HepG2 (cell line): ENCODE data around the gene EFNA2.

Experiments used
- CREB1 ChIP-seq, 2 experiments: fragments of 450-650 bp in 1 of 2; IDR thresholded peaks; 2 replicates each; pipeline ENCODE4 v1.6.1; 2016 to 2017; ENCODE audit warnings: control low read depth in 1 of 2, mild to moderate bottlenecking in 1 of 2, missing compliant biosample characterization in 1 of 2, missing genetic modification characterization in 1 of 2
- HNRNPUL1 ChIP-seq: fragments of 200-400 bp; formaldehyde crosslinking; IDR thresholded peaks from 2 replicates; pipeline ENCODE4 v1.6.1; 2017; ENCODE audit warnings: low read depth, mild to moderate bottlenecking, low read length, moderate library complexity
- NFIC ChIP-seq: IDR thresholded peaks from 2 replicates; pipeline ENCODE4 v1.6.1; 2012; ENCODE audit warnings: mild to moderate bottlenecking, low read length, inconsistent platforms
- NFYB ChIP-seq: sonication (generic); formaldehyde crosslinking; IDR thresholded peaks from 2 replicates; pipeline ENCODE4 v1.4.0; 2020; ENCODE audit warnings: missing genetic modification reagents
- NONO ChIP-seq, 2 experiments: fragments of 450-650 bp in 1 of 2; sonication (generic) in 1 of 2; formaldehyde crosslinking in 1 of 2; IDR thresholded peaks in 1 of 2; conservative IDR thresholded peaks in 1 of 2; 2 replicates each; pipeline versions ENCODE4 v1.6.1 to v1.8.0; 2017 to 2022; ENCODE audit warnings: mild to moderate bottlenecking in 1 of 2, missing genetic modification reagents in 1 of 2, moderate library complexity in 1 of 2
- POLR2AphosphoS2 ChIP-seq: IDR thresholded peaks from 2 replicates; pipeline ENCODE4 v1.6.1; 2011; ENCODE audit warnings: low read depth, low read length, improper control_type of control experiment
- RFX5 ChIP-seq: IDR thresholded peaks from 2 replicates; pipeline ENCODE4 v1.6.1; 2011; ENCODE audit warnings: low read depth, low read length, improper control_type of control experiment
- SP2 ChIP-seq: sonication (generic); formaldehyde crosslinking; IDR thresholded peaks from 2 replicates; pipeline ENCODE4 v1.5.1; 2020; ENCODE audit warnings: mild to moderate bottlenecking, missing genetic modification reagents
- TARDBP ChIP-seq: sonication (generic); formaldehyde crosslinking; IDR thresholded peaks from 2 replicates; pipeline ENCODE4 v1.8.0; 2022; ENCODE audit warnings: mild to moderate bottlenecking, missing genetic modification reagents
- ZBTB8A ChIP-seq: sonication (generic); formaldehyde crosslinking; IDR thresholded peaks from 2 replicates; pipeline ENCODE4 v1.4.0; 2020; ENCODE audit warnings: mild to moderate bottlenecking, low read depth, missing genetic modification reagents, borderline replicate concordance
- TF ChIP-seq, protein P1 (sequence below): sonication (generic); formaldehyde crosslinking; IDR thresholded peaks from 2 replicates; pipeline ENCODE4 v1.5.0; 2020; ENCODE audit warnings: mild to moderate bottlenecking, missing genetic modification reagents, moderate library complexity
- TF ChIP-seq, protein P2 (sequence below): sonication (generic); formaldehyde crosslinking; IDR thresholded peaks from 2 replicates; pipeline ENCODE4 v1.4.0; 2020; ENCODE audit warnings: mild to moderate bottlenecking, missing genetic modification reagents
- TF ChIP-seq, protein P3 (sequence below): sonication (generic); formaldehyde crosslinking; IDR thresholded peaks from 2 replicates; pipeline ENCODE4 v1.5.0; 2020; ENCODE audit warnings: missing genetic modification reagents

DNA sequence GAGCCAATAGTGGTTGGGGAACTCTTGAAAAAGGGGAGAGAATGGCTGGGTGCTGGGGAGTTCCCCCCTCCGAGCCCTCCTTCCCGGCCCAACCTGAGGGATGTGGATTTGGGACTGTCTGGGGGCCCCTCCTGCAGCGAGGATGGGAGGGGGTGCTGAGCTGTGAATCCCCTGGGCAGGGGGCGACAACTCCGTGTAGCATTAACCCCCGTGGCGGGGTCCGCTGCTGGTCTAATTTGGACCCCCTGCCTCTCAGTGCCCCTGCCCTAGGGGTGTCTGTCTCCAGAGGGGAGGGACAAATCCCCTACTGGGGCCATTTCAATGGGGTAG lies 27.5 kb upstream of the EFNA2 start:
- TF ChIP-seq, protein P1, sequence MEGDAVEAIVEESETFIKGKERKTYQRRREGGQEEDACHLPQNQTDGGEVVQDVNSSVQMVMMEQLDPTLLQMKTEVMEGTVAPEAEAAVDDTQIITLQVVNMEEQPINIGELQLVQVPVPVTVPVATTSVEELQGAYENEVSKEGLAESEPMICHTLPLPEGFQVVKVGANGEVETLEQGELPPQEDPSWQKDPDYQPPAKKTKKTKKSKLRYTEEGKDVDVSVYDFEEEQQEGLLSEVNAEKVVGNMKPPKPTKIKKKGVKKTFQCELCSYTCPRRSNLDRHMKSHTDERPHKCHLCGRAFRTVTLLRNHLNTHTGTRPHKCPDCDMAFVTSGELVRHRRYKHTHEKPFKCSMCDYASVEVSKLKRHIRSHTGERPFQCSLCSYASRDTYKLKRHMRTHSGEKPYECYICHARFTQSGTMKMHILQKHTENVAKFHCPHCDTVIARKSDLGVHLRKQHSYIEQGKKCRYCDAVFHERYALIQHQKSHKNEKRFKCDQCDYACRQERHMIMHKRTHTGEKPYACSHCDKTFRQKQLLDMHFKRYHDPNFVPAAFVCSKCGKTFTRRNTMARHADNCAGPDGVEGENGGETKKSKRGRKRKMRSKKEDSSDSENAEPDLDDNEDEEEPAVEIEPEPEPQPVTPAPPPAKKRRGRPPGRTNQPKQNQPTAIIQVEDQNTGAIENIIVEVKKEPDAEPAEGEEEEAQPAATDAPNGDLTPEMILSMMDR (CRISPR knock-in tag), result no peak
- TF ChIP-seq, protein P2, sequence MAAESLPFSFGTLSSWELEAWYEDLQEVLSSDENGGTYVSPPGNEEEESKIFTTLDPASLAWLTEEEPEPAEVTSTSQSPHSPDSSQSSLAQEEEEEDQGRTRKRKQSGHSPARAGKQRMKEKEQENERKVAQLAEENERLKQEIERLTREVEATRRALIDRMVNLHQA (CRISPR knock-in tag), result no peak
- TF ChIP-seq RFX5 (no peak), HNRNPUL1 (no peak), CREB1 (IDR thresholded peaks at IDR 0.05) (no peak), CREB1 (CRISPR knock-in tag; IDR thresholded peaks at IDR 0.05) (no peak), NONO (IDR thresholded peaks at IDR 0.05) (no peak), NONO (CRISPR knock-in tag; conservative IDR thresholded peaks at IDR 0.05) (no peak), SP2 (CRISPR knock-in tag) (no peak), POLR2AphosphoS2 (peak; percentile 34; the same call in 1 of the 2 replicates), ZBTB8A (CRISPR knock-in tag) (no peak), TARDBP (CRISPR knock-in tag) (no peak), NFYB (no peak), NFIC (no peak)
- TF ChIP-seq, protein P3, sequence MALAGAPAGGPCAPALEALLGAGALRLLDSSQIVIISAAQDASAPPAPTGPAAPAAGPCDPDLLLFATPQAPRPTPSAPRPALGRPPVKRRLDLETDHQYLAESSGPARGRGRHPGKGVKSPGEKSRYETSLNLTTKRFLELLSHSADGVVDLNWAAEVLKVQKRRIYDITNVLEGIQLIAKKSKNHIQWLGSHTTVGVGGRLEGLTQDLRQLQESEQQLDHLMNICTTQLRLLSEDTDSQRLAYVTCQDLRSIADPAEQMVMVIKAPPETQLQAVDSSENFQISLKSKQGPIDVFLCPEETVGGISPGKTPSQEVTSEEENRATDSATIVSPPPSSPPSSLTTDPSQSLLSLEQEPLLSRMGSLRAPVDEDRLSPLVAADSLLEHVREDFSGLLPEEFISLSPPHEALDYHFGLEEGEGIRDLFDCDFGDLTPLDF (CRISPR knock-in tag), result no peak
